Chondrocyte (in vitro differentiated cells): Measurements from ENCODE around the gene NEDD4L. TPM values are rescaled to one million over a fixed set of nuclear protein-coding genes. Genes with fewer than 3 reads are reported as not detected.

Source experiments
- DNase-seq: peaks from one replicate; pipeline ENCODE4 v3.0.0; 2021; ENCODE audit warnings: mixed read lengths, low spot score
- H3K27ac Mint-ChIP-seq: one replicate; pipeline ENCODE4 v1.8.0; 2021; ENCODE audit warnings: mild to moderate bottlenecking, moderate library complexity, mixed read lengths; ENCODE audit not compliant: unreplicated experiment
- H3K27me3 Mint-ChIP-seq: 2 replicates; pipeline ENCODE4 v1.8.0; 2021; ENCODE audit warnings: low read depth, mixed read lengths
- H3K36me3 Mint-ChIP-seq: 2 replicates; pipeline ENCODE4 v1.8.0; 2021; ENCODE audit warnings: low read depth, mixed read lengths
- H3K4me1 Mint-ChIP-seq: 2 replicates; pipeline ENCODE4 v1.8.0; 2021; ENCODE audit warnings: low read depth, mild to moderate bottlenecking, mixed read lengths
- H3K4me3 Mint-ChIP-seq: one replicate; pipeline ENCODE4 v1.8.0; 2021; ENCODE audit warnings: mild to moderate bottlenecking, moderate library complexity, mixed read lengths; ENCODE audit not compliant: unreplicated experiment
- H3K9me3 Mint-ChIP-seq: 2 replicates; pipeline ENCODE4 v1.8.0; 2021; ENCODE audit warnings: low read depth, mixed read lengths
- CTCF ChIP-seq: fragments of 200-600 bp; sonication (generic); IDR thresholded peaks from 2 replicates; pipeline ENCODE4 v1.5.0; 2021; ENCODE audit warnings: antibody characterized with exemption, mild to moderate bottlenecking, moderate library complexity
- total RNA-seq: library from RNA; stranded (reverse); gene quantifications from 3 replicates; pipeline ENCODE4 v1.2.1, GENCODE V29; 2021

NEDD4L gene
- total RNA-seq, 1 donor from 2014 or later = 25.8 TPM

GRCh38 chr18:58056852-58057251, 12.8 kb downstream of the NEDD4L start:
- Mint-ChIP-seq H3K9me3 (no peaks in the 10 kb centered on the region), H3K27me3 (no peaks in the 10 kb centered on the region), H3K4me1 (peaks cover 15% of the 10 kb centered on the region), H3K36me3 (no peaks in the 10 kb centered on the region), H3K27ac (no peak overlapping the region), H3K4me3 (no peak overlapping the region)
- TF ChIP-seq CTCF = no peak
- no peak for DNase-seq

GRCh38 chr18:58057291-58057965, 13.4 kb downstream of the NEDD4L start:
- DNase-seq = no peak
- TF ChIP-seq CTCF = no peak
- H3K4me3 Mint-ChIP-seq = no peak overlapping the region
- H3K27ac Mint-ChIP-seq = no peak overlapping the region
- peaks cover 9% of the 10 kb centered on the region for H3K4me1 Mint-ChIP-seq
- no peaks in the 10 kb centered on the region for H3K9me3 Mint-ChIP-seq
- no peaks in the 10 kb centered on the region for H3K36me3 Mint-ChIP-seq
- no peaks in the 10 kb centered on the region for H3K27me3 Mint-ChIP-seq

GRCh38 chr18:58058720-58059119, 14.7 kb downstream of the NEDD4L start:
- Mint-ChIP-seq H3K4me1 (peaks cover 8% of the 10 kb centered on the region), H3K27me3 (no peaks in the 10 kb centered on the region), H3K4me3 (no peak overlapping the region), H3K9me3 (no peaks in the 10 kb centered on the region), H3K36me3 (no peaks in the 10 kb centered on the region), H3K27ac (no peak overlapping the region)
- DNase-seq = no peak
- TF ChIP-seq CTCF = no peak

- DNase-seq = no peak
- Mint-ChIP-seq H3K9me3 (no peaks in the 10 kb centered on the region), H3K36me3 (no peaks in the 10 kb centered on the region), H3K4me3 (no peak overlapping the region), H3K27me3 (no peaks in the 10 kb centered on the region), H3K4me1 (no peaks in the 10 kb centered on the region), H3K27ac (no peak overlapping the region)
- no peak for TF ChIP-seq CTCF
Observed at GRCh38 chr18:58060254-58060653, 16.2 kb downstream of the NEDD4L start.

- no peak for TF ChIP-seq CTCF
- Mint-ChIP-seq H3K27me3 (no peaks in the 10 kb centered on the region), H3K9me3 (no peaks in the 10 kb centered on the region), H3K4me3 (no peak overlapping the region), H3K36me3 (no peaks in the 10 kb centered on the region), H3K4me1 (no peaks in the 10 kb centered on the region), H3K27ac (no peak overlapping the region)
- no peak for DNase-seq
Observed at GRCh38 chr18:58061349-58061748, 17.3 kb downstream of the NEDD4L start.
